ENCODE measurements around the gene AMH. TPM values are rescaled to one million over a fixed set of nuclear protein-coding genes. Genes with fewer than 3 reads are reported as not detected.

The AMH gene
- total and polyA plus RNA-seq, 9 donors = 0.80 to 12.0 (median 1.3) TPM; not detected in 1

DNA sequence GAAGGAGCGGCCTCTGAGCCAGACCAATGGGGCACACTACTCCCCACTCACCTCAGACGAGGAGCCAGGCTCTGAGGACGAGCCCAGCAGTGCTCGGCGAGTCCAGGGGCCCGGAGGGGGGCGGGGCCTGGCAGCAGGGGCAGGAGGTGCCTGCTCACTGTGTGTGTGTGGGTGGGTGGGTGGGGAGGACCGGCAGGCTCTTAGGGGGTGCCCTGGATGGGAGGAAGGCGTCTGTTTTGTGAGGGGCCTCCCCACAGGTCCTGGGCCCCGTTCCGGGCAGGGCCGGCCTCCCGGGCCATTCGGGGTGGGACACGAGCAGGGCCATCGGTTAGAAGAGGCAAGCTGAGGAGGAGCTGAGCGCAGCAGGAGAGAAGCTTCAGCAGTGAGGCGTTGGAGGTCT is 25.7 kb upstream of the AMH start:
- no peak for DNase-seq
- H3K36me3 ChIP-seq = no peaks in the 10 kb centered on the region
- H3K4me1 ChIP-seq (ENCODE audit: insufficient read depth) = peaks cover 2% of the 10 kb centered on the region
- no peaks in the 10 kb centered on the region for H3K27me3 ChIP-seq
- H3K4me3 ChIP-seq = no peak overlapping the region
- WGBS, 3 donors = 81 to 87% (median 83%) methylated on average over 13 to 18 of the region's 18 CpGs
- intact Hi-C loops (cut with DNase I) = no loop called here
- TF ChIP-seq, protein P1, sequence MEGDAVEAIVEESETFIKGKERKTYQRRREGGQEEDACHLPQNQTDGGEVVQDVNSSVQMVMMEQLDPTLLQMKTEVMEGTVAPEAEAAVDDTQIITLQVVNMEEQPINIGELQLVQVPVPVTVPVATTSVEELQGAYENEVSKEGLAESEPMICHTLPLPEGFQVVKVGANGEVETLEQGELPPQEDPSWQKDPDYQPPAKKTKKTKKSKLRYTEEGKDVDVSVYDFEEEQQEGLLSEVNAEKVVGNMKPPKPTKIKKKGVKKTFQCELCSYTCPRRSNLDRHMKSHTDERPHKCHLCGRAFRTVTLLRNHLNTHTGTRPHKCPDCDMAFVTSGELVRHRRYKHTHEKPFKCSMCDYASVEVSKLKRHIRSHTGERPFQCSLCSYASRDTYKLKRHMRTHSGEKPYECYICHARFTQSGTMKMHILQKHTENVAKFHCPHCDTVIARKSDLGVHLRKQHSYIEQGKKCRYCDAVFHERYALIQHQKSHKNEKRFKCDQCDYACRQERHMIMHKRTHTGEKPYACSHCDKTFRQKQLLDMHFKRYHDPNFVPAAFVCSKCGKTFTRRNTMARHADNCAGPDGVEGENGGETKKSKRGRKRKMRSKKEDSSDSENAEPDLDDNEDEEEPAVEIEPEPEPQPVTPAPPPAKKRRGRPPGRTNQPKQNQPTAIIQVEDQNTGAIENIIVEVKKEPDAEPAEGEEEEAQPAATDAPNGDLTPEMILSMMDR (IDR thresholded peaks at IDR 0.05) = no peak
- TF ChIP-seq POLR2A (IDR thresholded peaks at IDR 0.05) (no peak), EP300 (IDR thresholded peaks at IDR 0.05) (no peak)
- H3K27ac ChIP-seq = no peak overlapping the region
- no peaks in the 10 kb centered on the region for H3K9me3 ChIP-seq

DNA sequence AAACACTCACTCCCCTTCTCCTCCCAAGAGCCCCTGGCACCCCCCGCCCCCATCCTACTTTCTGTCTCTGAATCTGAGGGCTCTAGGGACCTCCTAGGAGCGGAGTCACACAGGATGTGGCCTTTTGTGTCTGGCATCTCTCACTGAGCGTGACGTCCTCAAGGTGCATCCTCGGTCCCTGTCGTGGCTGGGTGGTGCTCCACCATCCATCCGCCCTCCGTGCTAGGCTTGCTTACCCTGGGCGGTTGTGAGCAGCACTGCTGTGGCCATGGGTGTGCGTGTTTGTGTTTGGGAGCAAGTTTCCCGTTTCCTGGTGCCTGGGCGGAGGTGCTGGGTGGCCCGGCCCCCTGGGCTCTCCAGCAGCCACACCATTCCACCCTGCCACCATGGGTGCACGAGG is 25.2 kb upstream of the AMH start:
- Histone ChIP-seq H3K27me3 (no peaks in the 10 kb centered on the region), H3K4me1 (ENCODE audit: insufficient read depth) (peaks cover 2% of the 10 kb centered on the region), H3K9me3 (no peaks in the 10 kb centered on the region), H3K36me3 (no peaks in the 10 kb centered on the region), H3K27ac (no peak overlapping the region), H3K4me3 (no peak overlapping the region)
- WGBS, 3 donors = 87 to 90% (median 89%) methylated on average over 14 of the region's 14 CpGs
- DNase-seq = no peak
- intact Hi-C loops (cut with DNase I) = no loop called here
- TF ChIP-seq, protein P1 (IDR thresholded peaks at IDR 0.05) = no peak
- TF ChIP-seq POLR2A (IDR thresholded peaks at IDR 0.05) (no peak), EP300 (IDR thresholded peaks at IDR 0.05) (no peak)

DNA sequence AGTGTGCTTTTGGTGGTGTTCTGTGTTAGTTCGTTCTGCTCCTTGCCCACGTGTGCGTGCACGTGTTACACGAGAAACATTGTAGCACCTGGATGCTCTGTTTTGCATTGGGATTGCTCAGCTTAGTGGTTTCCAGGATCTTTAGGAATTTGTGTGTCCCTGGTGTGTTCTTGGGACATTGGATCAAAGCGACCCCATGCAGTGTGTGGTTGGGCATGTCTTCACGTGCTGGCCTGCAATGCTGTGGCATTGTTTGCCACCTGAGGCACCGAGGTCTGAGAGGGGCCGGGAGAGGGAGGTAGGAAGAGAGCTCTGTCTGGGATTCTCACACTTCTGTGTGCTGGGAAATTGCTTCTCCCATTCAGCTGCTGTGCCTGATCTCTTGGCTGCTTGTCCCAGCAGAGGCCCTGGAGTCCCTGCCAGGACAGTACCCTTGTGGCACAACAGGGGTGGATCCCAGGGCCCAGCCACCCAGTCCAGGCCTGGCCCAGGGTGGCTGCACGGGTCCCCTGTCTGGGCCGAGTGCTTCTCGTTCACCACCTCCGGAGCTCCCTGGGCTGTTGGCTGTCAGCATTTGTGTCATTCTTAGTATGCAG is 24.3 kb upstream of the AMH start:
- Histone ChIP-seq H3K4me1 (ENCODE audit: insufficient read depth) (peaks cover 2% of the 10 kb centered on the region), H3K9me3 (no peaks in the 10 kb centered on the region), H3K27ac (no peak overlapping the region), H3K4me3 (no peak overlapping the region), H3K27me3 (no peaks in the 10 kb centered on the region), H3K36me3 (no peaks in the 10 kb centered on the region)
- 79 to 89% (median 80%) methylated on average over 13 of the region's 13 CpGs for WGBS, 3 donors
- TF ChIP-seq, protein P1 (IDR thresholded peaks at IDR 0.05) = no peak
- TF ChIP-seq EP300 (IDR thresholded peaks at IDR 0.05) (no peak), POLR2A (IDR thresholded peaks at IDR 0.05) (no peak)
- intact Hi-C loops (cut with DNase I) = loop anchor here in 1 of 4 donors (5.0 kb wide), 1 partner anchor 63 kb away; the partner anchor contains the start of gene DOT1L
- DNase-seq = no peak

DNA sequence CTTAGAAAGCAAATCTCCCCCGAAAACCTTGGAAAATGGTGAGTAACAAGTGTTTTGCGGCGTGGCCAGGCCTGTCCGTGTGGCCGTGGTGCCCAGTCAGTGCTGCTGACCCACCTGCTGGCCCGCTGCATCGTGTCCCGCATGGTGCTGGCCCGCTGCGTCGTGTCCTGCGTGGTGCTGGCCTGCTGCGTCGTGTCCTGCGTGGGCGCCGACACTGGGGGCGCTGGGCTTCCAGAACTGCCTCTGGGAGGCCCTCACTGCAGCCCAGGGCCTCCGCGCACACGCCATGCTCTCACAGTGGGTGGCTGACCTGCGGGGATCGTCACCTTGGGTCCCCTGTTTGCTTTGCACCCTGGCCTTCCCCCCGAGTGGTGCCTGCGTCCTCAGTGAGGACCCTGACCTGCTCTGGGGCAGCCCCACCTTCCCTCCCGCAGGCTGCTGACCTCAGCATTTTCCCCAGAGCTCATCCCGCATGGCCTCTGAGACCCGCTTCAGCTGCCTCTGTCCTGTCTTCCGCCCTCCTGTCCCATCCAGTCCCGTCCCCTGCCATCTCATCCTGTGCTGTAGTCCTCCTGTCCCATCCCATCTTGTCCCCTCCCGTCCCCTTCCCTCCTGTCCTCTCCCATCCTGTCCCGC is 23.6 kb upstream of the AMH start:
- H3K9me3 ChIP-seq = no peaks in the 10 kb centered on the region
- H3K4me1 ChIP-seq (ENCODE audit: insufficient read depth) = peaks cover 2% of the 10 kb centered on the region
- no peak overlapping the region for H3K27ac ChIP-seq
- no peak for DNase-seq
- intact Hi-C loops (cut with DNase I) = loop anchor here in 1 of 4 donors (5.0 kb wide), 1 partner anchor 63 kb away; the partner anchor contains the start of gene DOT1L
- TF ChIP-seq POLR2A (IDR thresholded peaks at IDR 0.05) (no peak), EP300 (IDR thresholded peaks at IDR 0.05) (no peak)
- TF ChIP-seq, protein P1 (IDR thresholded peaks at IDR 0.05) = no peak
- H3K27me3 ChIP-seq = no peaks in the 10 kb centered on the region
- no peak overlapping the region for H3K4me3 ChIP-seq
- no peaks in the 10 kb centered on the region for H3K36me3 ChIP-seq
- 91 to 93% (median 93%) methylated on average over 32 of the region's 32 CpGs for WGBS, 3 donors

Data from ovary (tissue), 9 donors.